Measurements from ENCODE around the gene GALNT2.

DNA sequence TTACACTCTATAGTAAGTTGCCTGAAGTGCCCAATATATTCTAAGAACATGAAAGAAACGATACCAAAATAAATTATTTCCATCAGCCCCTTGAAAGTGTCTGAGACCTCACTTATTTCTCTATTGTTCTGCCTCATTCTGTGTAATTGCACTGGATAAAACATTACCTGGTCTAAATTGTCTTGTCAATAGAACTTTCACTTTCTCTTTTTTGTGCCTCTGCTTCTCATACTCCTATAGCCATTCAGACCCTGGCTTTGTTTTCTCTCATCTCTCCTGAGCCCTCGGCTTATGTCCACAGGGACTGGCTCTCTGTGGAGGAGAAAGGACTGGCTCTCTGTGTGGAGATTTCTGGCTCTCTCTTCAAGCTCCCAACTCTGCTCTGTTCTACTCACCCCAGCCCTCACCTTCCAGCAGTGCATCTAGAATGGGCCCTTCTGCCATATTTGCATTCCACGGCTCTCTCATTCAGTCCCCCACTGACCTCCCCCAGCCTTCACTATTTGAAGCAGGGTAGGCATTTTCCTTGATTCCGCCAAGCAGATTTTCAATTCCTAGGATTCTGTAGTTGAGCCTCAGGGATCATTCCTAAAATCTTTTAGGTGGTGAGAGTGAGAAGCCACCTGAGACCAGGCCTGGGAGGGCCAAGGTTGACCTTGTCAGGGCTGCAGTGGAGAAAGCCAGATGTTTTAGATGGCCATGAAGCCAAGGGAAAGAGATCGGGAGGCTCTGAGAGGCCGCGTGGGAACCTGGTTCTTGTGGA, 15.9 kb upstream of the GALNT2 start:
- TF ChIP-seq POLR2AphosphoS5 (IDR thresholded peaks at IDR 0.05; ENCODE audit: low read depth, low read length): no peak
- TF ChIP-seq, protein P1, sequence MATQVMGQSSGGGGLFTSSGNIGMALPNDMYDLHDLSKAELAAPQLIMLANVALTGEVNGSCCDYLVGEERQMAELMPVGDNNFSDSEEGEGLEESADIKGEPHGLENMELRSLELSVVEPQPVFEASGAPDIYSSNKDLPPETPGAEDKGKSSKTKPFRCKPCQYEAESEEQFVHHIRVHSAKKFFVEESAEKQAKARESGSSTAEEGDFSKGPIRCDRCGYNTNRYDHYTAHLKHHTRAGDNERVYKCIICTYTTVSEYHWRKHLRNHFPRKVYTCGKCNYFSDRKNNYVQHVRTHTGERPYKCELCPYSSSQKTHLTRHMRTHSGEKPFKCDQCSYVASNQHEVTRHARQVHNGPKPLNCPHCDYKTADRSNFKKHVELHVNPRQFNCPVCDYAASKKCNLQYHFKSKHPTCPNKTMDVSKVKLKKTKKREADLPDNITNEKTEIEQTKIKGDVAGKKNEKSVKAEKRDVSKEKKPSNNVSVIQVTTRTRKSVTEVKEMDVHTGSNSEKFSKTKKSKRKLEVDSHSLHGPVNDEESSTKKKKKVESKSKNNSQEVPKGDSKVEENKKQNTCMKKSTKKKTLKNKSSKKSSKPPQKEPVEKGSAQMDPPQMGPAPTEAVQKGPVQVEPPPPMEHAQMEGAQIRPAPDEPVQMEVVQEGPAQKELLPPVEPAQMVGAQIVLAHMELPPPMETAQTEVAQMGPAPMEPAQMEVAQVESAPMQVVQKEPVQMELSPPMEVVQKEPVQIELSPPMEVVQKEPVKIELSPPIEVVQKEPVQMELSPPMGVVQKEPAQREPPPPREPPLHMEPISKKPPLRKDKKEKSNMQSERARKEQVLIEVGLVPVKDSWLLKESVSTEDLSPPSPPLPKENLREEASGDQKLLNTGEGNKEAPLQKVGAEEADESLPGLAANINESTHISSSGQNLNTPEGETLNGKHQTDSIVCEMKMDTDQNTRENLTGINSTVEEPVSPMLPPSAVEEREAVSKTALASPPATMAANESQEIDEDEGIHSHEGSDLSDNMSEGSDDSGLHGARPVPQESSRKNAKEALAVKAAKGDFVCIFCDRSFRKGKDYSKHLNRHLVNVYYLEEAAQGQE (IDR thresholded peaks at IDR 0.05; ENCODE audit: insufficient read depth in 1 of 2, low read depth in 2 of 2, low read length in 2 of 2): no peak
- no peak for TF ChIP-seq SIN3A (IDR thresholded peaks at IDR 0.05; ENCODE audit: borderline replicate concordance, insufficient read depth, low read length)
